ENCODE results near the gene SERHL2. TPM values are rescaled to one million over a fixed set of nuclear protein-coding genes. Genes with fewer than 3 reads are reported as not detected.
"Not testable (repeated sequence)": the region's sequence is repeated elsewhere in the genome, so short reads cannot be mapped to it uniquely, and the experiment has no call there.

SERHL2 gene
- total RNA-seq, 2 donors from 2014 or later: 12.6 to 12.8 TPM

GRCh38 chr22:42509548-42509947 is 44.2 kb upstream of the SERHL2 start:
- Mint-ChIP-seq H3K27me3 (ENCODE audit: insufficient read depth) (no peaks in the 10 kb centered on the region), H3K27ac (peak overlapping the region; percentile 71), H3K4me1 (peaks cover 8% of the 10 kb centered on the region), H3K4me3 (no peak overlapping the region), H3K9me3 (no peaks in the 10 kb centered on the region), H3K36me3 (ENCODE audit: low read depth) (peaks cover 20% of the 10 kb centered on the region)
- H3K9ac ChIP-seq (ENCODE audit: extremely low read depth, low read length, poor library complexity, severe bottlenecking): no peak overlapping the region
- no peak for DNase-seq
- H3K4me1 ChIP-seq (ENCODE audit: control insufficient read depth, insufficient read depth, low read length): no peaks in the 10 kb centered on the region
- WGBS, 2 experiments (ENCODE audit: insufficient coverage in 1 of 2, insufficient read length in 1 of 2): 84 to 93% methylated on average over 6 to 15 of the region's 15 CpGs
- no peaks in the 10 kb centered on the region for H3K9me3 ChIP-seq (ENCODE audit: control insufficient read depth, low read length)
- no peak overlapping the region for H3K27ac ChIP-seq (ENCODE audit: low read depth, low read length)
- H3K27me3 ChIP-seq (ENCODE audit: control insufficient read depth, insufficient read depth, low read length, poor library complexity, severe bottlenecking): no peaks in the 10 kb centered on the region
- H3K4me3 ChIP-seq (ENCODE audit: low read length): no peak overlapping the region
- peaks cover 15% of the 10 kb centered on the region for H3K36me3 ChIP-seq (ENCODE audit: control insufficient read depth, insufficient read depth, low read length)
- TF ChIP-seq CTCF (conservative IDR thresholded peaks at IDR 0.05): no peak

- Histone ChIP-seq H3K4me3 (ENCODE audit: low read length) (no peak overlapping the region), H3K4me1 (ENCODE audit: control insufficient read depth, insufficient read depth, low read length) (no peaks in the 10 kb centered on the region), H3K9ac (ENCODE audit: extremely low read depth, low read length, poor library complexity, severe bottlenecking) (no peak overlapping the region), H3K27ac (ENCODE audit: low read depth, low read length) (no peak overlapping the region), H3K36me3 (ENCODE audit: control insufficient read depth, insufficient read depth, low read length) (peaks cover 19% of the 10 kb centered on the region), H3K9me3 (ENCODE audit: control insufficient read depth, low read length) (no peaks in the 10 kb centered on the region), H3K27me3 (ENCODE audit: control insufficient read depth, insufficient read depth, low read length, poor library complexity, severe bottlenecking) (no peaks in the 10 kb centered on the region)
- no peaks in the 10 kb centered on the region for H3K27me3 Mint-ChIP-seq (ENCODE audit: insufficient read depth)
- H3K36me3 Mint-ChIP-seq (ENCODE audit: low read depth): peaks cover 31% of the 10 kb centered on the region
- 96 to 99% methylated on average over 7 to 10 of the region's 10 CpGs for WGBS, 2 experiments (ENCODE audit: insufficient coverage in 1 of 2, insufficient read length in 1 of 2)
- no peak for TF ChIP-seq CTCF (conservative IDR thresholded peaks at IDR 0.05)
- peak overlapping the region; percentile 77 for H3K27ac Mint-ChIP-seq
- no peaks in the 10 kb centered on the region for H3K9me3 Mint-ChIP-seq
- no peak overlapping the region for H3K4me3 Mint-ChIP-seq
- peaks cover 8% of the 10 kb centered on the region for H3K4me1 Mint-ChIP-seq
- no peak for DNase-seq
These were observed 42.3 kb upstream of the SERHL2 start for GRCh38 chr22:42511401-42511891.

- peak; percentile 86 for DNase-seq
- H3K9ac ChIP-seq (ENCODE audit: extremely low read depth, low read length, poor library complexity, severe bottlenecking); H3K9me3 ChIP-seq (ENCODE audit: control insufficient read depth, low read length); H3K4me3 ChIP-seq (ENCODE audit: low read length); H3K27me3 ChIP-seq (ENCODE audit: control insufficient read depth, insufficient read depth, low read length, poor library complexity, severe bottlenecking); H3K4me3 Mint-ChIP-seq; H3K27ac ChIP-seq (ENCODE audit: low read depth, low read length); H3K4me1 ChIP-seq (ENCODE audit: control insufficient read depth, insufficient read depth, low read length); H3K27me3 Mint-ChIP-seq (ENCODE audit: insufficient read depth); H3K4me1 Mint-ChIP-seq; H3K9me3 Mint-ChIP-seq: not testable (repeated sequence)
- Mint-ChIP-seq H3K36me3 (ENCODE audit: low read depth) (peaks cover 36% of the 10 kb centered on the region), H3K27ac (peak overlapping the region; percentile 90)
- TF ChIP-seq CTCF (conservative IDR thresholded peaks at IDR 0.05): peak; percentile 73
- H3K36me3 ChIP-seq (ENCODE audit: control insufficient read depth, insufficient read depth, low read length): peaks cover 25% of the 10 kb centered on the region
- 93% methylated on average over 3 to 19 of the region's 22 CpGs for WGBS, 2 experiments (ENCODE audit: insufficient coverage in 1 of 2, insufficient read length in 1 of 2)
These were observed 41.3 kb upstream of the SERHL2 start for GRCh38 chr22:42512273-42512990.

GRCh38 chr22:42514331-42514730 is 39.4 kb upstream of the SERHL2 start:
- H3K27ac ChIP-seq (ENCODE audit: low read depth, low read length); H3K27ac Mint-ChIP-seq; H3K9me3 Mint-ChIP-seq; H3K4me1 ChIP-seq (ENCODE audit: control insufficient read depth, insufficient read depth, low read length); H3K4me1 Mint-ChIP-seq; H3K4me3 Mint-ChIP-seq; H3K27me3 ChIP-seq (ENCODE audit: control insufficient read depth, insufficient read depth, low read length, poor library complexity, severe bottlenecking); H3K4me3 ChIP-seq (ENCODE audit: low read length); H3K9ac ChIP-seq (ENCODE audit: extremely low read depth, low read length, poor library complexity, severe bottlenecking); H3K27me3 Mint-ChIP-seq (ENCODE audit: insufficient read depth); H3K9me3 ChIP-seq (ENCODE audit: control insufficient read depth, low read length): not testable (repeated sequence)
- 94 to 95% methylated on average over 3 to 17 of the region's 17 CpGs for WGBS, 2 experiments (ENCODE audit: insufficient coverage in 1 of 2, insufficient read length in 1 of 2)
- H3K36me3 ChIP-seq (ENCODE audit: control insufficient read depth, insufficient read depth, low read length): peaks cover 31% of the 10 kb centered on the region
- DNase-seq: peak; percentile 43
- peaks cover 42% of the 10 kb centered on the region for H3K36me3 Mint-ChIP-seq (ENCODE audit: low read depth)

GRCh38 chr22:42515304-42515703 is 38.5 kb upstream of the SERHL2 start:
- peak; percentile 40 for DNase-seq
- not testable (repeated sequence) for H3K27ac Mint-ChIP-seq; H3K4me3 Mint-ChIP-seq; H3K27ac ChIP-seq (ENCODE audit: low read depth, low read length); H3K9me3 Mint-ChIP-seq; H3K27me3 ChIP-seq (ENCODE audit: control insufficient read depth, insufficient read depth, low read length, poor library complexity, severe bottlenecking); H3K9me3 ChIP-seq (ENCODE audit: control insufficient read depth, low read length); H3K9ac ChIP-seq (ENCODE audit: extremely low read depth, low read length, poor library complexity, severe bottlenecking); H3K4me3 ChIP-seq (ENCODE audit: low read length); H3K4me1 ChIP-seq (ENCODE audit: control insufficient read depth, insufficient read depth, low read length); H3K27me3 Mint-ChIP-seq (ENCODE audit: insufficient read depth)
- H3K36me3 ChIP-seq (ENCODE audit: control insufficient read depth, insufficient read depth, low read length): peaks cover 31% of the 10 kb centered on the region
- Mint-ChIP-seq H3K36me3 (ENCODE audit: low read depth) (peaks cover 42% of the 10 kb centered on the region), H3K4me1 (peaks cover 11% of the 10 kb centered on the region)
- WGBS, 2 experiments (ENCODE audit: insufficient coverage in 1 of 2, insufficient read length in 1 of 2): 95 to 100% methylated on average over 2 to 4 of the region's 8 CpGs

Data from endodermal cell (in vitro differentiated cells).